RPMI8226 (cell line): Measurements from ENCODE around the gene DIS3L2.
"Not testable (repeated sequence)": the region's sequence is repeated elsewhere in the genome, so short reads cannot be mapped to it uniquely, and the experiment has no call there.

Source experiments
- DNase-seq: peaks from one replicate; pipeline ENCODE4 v3.0.0-alpha.2; 2015

The DIS3L2 gene

DNA sequence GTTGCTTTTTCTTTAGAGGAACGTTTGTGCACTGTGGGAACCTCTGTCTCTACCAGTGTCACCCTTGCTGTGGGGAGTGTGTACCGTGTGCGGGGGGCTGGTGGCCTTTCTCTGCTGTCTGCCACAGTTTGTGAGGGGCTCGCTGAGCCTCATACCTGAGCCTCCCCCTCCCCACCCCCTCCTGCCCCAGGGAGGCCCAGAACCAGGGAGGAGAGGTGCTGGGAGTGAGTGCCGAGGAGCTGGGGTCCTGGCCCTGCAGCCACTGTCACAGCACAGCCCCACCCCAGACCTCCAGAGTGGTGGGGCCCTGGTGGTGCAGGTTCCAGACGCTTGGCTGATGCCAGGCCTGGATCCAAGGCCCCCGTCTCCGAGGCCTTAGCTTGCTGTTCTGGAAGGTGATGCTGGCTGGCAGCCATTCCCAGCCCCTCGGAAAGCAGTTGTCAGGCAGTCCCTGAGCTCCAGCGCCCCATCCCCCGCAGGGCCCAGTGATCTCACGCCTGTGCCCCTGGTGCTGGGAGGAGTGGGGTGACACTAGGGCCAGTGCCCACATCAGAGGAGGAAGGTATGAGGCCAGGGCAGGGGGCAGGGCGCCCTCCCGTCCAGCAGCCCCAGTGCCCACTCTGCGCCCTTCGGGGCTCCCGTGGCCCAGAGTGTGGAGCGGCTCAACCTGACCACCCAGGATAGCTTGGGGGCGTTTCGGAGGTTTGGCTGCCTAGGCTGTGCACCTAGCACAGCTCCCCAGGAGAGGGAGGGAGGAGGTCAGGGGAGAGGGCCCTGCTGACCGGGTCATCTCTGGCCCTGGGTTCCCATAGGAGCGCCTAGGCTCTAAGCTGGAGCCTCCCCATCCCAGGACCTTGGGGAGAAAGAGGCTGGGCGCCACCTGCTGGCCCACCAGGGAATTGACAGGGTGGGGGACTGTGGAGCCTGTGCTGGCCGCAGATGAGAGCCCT, 364.1 kb downstream of the DIS3L2 start:
- DNase-seq, result no peak

DNA sequence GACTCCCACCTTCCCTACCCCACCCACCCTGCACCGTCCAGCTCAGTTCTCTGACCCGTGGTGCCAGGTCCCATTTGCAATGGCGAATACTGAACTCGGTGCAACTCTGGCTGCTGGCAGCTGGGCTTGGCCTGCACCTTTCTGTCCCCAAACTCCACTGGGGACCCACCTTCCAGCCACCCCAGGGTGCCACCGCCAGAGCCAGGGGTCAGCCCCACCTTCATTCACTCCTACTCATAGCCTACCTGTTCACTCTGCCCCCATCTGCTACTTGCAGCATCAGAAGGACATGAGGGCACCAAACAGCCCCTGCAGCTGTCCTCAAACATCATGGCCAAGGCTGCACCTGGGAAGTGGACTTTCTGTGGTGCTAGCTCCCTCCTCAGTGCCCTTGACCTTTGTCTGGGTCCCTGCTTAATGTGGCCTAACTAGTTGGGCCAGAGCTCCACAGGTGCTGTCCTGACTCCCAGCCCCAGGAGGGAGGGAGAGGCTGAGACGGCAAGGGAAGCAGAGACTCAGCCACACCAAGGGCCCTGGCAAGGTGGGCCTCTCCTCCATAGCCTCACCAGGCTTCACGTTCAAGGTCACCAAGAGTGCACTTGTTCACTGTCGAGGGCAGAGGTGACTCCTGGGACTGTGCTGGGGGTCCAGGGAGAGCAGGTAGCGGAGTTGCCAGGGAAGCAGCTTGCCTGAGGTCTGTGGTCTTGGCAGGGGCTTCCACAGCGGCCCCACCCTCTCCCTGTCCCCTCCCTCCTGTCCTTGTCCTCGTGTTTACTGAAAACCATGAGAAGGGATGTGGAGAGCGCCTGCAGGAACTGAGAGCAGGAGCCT, 365.0 kb downstream of the DIS3L2 start:
- DNase-seq, result not testable (repeated sequence)

DNA sequence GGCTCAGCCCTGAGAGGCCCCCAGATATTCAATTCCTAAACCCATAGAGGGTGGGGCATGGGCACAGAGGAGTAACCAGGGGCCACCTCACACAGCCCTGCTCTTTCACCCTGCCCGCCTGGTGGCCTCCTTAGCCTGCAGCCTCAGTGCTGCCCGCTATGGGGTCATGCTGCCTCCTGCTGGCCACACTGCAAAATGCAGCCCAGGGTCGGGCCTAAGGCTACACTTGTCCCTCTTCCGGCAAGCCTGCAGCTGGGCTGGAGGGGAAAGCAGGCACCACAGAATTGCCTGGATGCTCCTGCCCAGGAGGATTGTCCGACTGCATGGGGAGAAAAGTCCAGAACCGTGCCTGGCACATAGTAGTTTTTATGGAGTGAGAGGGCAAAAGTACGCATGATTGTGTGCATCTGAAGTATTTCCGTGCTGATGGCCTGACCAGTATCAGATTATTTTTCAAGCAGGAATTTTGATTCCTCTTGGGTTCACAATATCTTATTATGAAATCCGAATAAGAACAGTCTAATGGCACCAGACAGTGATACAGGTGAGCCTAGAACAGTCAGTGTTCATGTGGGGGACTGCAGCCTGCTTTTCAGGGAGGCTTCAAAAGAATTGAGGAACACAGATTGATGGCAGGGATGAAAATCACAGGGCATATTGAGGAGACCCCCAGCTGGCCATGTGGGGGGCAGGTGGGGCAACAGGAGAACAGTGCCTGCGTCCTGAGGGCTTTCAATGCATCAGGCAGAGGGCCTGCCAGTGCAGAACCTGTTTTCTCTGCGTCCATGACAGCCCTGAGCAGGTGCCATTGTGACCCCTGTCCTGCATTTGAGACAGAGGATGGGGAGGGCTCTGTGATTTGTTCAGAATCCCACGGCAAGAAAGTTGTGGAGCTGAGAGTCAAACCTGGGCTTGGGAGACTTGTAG, 365.9 kb downstream of the DIS3L2 start:
- DNase-seq, result peak; percentile 49

DNA sequence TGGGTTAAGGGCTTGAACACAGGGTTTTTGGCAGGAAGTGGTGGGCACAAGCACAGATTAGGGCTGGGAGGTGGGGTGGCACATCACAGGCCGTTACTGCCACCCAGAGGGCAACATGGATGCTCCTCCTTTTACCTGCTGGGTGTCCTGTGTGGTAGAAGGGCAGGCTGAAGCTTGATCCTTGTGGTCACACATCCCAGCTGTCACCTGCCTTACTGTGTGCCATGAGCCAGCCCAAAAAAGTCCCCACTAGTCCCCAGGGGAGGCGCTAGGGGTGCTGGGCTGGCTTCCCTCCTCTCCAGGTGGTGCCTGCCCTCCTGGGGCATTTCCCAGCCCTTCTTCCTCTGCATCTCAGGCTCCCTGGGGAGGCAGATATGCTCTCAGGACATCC, 366.5 kb downstream of the DIS3L2 start:
- DNase-seq, result no peak

DNA sequence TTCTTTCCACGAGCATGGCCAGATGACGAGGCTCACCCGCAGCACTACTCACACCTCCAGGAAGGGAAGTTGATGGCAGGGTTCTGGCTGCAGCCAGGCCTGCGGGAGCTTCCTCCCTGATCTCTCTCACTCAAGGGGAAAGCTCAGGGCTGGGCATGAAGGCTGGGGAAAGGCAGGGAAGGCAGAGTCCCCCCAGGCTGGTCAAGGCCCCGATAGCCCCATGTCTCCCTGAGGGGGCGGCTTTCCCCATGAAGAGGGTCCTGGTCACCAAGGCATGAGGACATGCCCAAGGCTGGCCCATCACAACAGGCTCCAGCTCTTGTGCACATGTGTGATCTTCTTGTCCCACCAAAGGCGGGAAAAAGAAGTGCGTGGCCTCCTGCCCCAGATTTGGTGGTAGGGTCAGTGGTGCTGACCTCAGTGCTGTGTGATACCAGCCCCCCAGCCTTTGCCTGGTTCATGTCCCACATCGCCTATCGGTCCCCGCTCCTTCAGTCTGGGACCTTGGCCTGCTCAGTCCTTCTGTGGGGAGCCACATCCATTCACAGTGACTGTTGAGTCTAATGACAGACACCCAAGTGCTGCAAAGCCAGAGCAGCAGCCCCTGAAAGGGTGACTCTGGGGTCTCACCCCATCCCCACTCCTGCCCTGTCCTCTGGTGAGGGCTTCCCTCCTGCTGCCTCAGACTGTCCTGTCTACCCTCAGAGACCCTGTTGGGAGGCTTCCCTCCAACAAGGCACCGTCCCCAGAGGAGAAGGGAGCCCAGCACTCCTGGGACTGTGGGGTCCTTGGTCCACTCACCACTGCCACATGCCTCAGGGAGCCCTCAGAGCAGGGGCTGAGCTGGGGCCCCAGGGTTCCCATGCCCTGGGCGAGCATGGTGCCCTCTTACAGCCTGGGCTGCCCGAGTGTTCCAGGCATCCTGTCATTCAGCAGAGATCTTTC, 367.3 kb downstream of the DIS3L2 start:
- no peak for DNase-seq

DNA sequence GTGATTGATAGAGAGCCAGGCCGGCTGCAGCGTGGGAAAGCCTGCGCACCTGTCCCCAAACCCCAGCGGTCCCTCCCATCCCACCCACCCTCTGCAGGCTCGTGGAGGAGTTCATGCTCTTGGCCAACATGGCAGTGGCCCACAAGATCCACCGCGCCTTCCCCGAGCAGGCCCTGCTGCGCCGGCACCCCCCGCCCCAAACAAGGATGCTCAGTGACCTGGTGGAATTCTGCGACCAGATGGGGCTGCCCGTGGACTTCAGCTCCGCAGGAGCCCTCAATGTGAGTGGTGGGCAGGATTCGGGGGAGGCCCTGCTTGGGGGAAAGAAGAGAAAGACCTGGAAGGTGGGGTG, 368.2 kb downstream of the DIS3L2 start:
- no peak for DNase-seq

DNA sequence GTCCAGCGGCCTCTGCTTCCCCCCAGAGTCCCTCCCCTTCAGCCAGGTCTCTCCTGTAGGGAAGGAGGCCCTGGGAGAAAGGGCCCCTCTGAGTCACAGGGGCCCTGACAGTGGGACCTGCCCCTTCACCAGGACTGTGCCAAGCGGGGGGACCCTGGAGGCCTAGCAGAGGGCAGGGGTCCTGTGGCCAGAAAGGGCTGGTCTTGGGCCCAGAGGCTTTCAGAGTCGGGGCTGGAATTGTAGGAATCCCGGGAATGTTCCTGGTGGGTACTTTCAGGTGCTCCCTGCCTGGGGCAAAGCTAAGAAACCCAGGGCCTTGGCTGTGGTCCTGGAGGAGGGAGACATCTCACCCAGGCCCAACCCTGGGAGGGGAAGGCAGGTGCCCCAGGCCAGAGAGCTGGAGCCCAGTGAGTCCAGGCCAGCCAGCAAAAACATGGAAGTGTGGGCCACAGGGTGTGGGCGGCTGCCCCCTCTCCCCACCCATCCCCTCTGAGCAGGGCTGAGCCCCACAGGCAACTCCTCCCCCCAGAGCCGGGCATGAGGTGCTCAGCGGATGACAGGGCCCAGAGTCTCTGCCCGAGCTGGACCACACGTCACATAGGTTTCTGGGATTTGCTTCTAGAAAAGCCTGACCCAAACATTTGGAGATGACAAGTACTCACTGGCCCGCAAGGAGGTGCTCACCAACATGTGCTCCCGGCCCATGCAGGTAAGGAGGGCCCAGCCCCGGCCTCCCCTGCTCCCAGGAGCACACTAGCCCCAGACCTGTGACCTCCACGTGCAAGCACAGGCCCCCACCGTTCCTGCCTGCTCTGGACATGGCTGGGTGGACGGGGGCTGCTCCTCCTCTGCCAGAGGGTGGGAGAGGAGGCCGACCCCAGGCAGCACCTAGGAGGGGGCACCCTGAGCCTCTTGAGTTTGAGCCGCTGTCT, 368.8 kb downstream of the DIS3L2 start:
- DNase-seq, result no peak

DNA sequence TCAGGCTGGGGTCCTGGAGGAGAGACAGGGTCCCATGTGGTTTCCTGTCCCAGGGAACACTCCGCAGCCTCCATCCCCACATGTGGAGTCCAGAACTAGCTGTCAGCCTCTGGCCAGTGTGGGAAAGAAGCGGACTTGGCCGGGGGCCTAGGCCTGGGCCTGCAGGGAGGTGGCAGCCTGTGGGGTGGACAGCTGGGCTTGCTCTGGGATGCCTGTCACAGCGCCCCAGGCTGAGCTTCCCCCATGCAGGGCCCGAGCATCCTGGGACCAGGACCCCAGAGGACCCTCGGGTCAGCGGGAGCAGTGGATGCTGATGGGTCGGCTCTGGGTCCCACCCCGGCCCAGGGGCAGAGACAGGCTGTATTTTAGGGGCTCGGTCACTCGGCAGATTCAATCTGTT, 369.5 kb downstream of the DIS3L2 start:
- not testable (repeated sequence) for DNase-seq

DNA sequence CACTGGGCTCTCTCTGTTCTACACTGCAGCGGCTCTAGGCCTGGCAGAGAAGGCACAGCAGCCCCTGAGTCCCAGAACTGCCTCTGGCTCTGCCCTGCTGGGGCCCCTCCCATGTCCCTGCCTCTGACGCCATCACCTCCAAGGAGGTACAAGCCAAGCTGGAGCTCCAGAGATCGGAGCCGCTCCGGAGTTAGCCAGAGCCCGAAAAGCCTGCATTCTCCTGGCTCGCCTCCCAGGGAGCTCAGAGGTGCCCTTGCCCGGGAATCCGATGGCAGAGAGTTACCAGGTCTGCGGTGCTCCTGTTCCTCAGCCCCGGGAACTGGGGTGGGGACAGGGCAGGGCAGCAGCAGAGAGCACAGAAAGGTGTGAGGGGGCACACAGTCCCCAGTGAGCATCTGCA, 370.1 kb downstream of the DIS3L2 start:
- DNase-seq, result not testable (repeated sequence)

DNA sequence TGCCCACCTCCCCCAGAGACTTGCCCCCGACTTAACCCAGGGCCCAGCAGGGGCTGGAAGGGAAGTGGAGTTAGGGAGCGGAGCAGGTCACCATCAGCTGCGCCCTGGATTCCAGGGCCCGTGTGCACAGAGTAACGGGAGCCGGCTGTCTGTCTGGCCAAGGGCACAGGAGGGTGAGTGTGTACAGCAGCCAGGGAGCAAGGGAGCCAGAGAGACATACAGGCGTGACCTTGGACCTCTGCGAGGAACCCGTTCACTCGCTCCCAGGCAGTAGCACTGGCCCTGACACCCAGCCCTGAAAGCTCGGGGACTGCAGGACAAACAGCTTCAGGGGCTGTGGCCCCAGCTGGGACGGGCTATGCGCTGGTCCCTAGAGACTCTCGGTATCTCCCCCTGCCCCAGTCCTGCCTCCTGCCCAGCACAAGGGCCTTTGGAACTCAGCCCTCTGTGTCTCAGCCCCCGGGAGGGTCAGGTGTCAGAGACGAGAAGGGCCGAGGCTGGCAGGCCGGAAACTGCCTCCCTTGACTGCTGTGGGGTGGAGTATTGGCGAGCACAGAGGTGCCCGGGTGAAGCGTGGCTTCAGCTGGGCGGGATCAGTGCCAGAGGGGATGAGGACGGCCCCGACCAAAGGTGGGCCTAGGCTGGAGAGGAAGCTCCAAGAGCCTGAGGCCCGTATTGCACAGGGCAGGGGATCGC, 370.9 kb downstream of the DIS3L2 start:
- not testable (repeated sequence) for DNase-seq

DNA sequence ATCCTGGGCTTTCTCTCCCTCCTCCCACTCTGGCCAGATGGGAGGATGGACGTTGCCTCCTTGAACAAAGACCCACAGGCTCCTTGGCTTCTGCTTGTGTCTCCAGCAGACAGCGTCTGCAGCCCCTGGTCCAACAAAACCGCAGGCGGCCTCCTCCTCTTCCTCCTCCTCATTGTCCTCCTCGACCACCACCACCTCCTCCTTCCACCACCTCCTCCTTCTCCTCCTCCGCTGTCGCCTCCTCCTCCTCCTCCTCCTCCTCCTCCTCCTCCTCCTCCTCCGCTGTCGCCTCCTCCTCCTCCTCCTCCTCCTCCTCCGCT, 371.4 kb downstream of the DIS3L2 start:
- no peak for DNase-seq

DNA sequence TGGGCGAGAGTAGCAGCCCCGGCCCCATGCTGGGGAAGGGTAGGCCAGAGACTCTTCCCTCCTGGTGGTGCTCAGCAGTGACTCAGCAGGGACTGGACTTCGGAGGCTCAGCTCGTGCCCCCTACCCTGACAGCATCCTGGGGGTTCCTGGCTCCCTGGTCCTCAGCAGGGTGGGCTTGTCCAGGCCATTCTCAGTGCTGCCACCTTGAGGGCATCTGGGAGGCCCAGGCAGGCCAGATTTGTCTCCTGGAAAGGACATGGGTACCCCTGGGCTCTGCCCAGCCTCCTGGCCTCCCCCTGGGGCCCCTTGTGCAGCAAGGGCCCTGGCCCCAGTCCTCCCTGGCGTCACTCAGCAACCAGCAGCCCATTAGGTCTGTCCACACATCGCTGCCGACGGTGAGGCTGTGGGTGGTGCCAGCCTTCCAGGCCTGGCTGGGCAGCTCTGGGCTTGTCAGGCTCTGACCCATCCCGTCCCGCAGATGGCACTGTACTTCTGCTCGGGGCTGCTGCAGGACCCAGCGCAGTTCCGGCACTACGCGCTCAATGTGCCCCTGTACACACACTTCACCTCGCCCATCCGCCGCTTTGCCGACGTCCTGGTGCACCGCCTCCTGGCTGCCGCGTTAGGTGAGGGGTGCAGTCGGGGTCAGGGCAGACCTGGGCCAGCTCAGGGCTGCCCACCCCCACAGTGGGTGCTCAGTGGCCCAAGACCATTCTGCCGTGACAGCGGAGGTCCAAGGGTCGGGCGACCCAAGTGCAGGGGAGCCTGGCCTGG, 372.0 kb downstream of the DIS3L2 start:
- DNase-seq, result no peak

DNA sequence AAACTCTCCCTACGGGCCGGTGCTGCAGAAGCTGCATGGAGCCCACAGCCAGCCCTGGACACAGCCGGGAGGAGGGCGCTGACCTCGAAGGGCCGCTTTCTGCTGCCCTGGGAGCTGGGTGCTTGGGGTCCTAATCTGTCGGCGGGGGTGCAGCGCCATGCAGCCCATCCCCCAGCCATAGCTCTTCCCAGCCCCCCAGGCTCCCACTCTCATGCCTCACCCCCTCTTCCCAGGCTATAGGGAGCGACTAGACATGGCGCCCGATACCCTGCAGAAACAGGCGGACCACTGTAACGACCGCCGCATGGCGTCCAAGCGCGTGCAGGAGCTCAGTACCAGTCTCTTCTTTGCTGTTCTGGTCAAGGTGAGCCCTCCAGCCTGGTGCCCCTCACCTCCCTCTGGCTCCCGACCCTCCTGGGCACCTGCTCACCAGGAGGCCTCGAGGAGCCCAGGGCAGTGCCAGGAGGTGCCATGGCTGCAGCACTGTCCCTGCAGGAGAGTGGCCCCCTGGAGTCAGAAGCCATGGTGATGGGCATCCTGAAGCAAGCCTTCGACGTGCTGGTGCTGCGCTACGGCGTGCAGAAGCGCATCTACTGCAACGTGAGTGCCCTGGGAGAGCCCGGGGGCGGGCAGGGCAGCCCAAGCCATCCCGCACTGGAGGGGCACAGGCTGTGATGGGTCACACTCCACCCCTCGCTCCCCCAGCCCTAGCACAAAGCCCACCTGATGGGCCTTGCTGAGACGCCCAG, 372.8 kb downstream of the DIS3L2 start:
- DNase-seq, result not testable (repeated sequence)

DNA sequence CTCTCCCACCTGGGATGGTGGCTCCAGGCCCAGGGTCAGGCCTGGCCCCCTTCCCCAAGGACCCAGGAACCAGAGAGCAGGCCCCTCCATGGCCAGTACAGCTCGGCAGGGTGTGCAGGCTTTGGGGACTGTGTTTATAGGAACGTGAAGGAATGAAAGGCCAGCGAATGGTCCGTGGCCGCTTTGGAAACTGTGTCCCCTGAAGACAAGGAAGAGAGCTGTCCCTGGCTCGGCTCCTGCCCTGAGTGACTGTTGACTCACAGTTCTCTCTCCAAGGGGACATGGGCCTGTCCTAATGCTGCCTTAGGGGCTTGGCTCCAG, 373.3 kb downstream of the DIS3L2 start:
- DNase-seq, result not testable (repeated sequence)

DNA sequence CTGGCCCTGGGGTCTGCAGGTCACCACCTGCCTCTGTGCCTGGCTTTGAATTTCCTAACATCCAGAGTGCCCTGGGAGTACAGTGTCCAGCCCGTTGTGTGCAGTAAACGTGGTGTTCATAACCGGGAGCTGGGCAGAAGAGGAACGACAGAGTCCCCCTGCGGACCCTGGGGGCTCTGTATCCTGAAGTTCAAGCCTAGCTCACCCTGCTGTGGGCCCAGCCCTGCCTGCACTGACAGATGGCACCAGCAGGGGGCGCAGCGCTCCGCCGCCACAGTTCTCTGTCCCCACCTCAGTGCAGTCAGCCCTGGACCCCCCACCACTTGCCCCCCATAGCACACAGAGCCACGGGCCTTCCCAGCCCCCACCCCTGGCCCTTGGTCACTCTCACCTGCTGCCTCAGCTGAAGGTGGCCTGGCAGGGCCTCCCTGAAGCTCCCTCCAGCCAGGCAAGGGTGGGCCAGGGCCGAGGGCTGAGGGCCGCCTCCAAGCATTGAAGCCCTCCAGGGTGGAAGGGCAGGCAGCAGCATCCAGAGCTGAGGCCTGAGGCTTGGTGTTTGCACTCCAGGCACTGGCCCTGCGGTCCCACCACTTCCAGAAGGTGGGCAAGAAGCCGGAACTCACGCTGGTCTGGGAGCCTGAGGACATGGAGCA, 373.8 kb downstream of the DIS3L2 start:
- not testable (repeated sequence) for DNase-seq

DNA sequence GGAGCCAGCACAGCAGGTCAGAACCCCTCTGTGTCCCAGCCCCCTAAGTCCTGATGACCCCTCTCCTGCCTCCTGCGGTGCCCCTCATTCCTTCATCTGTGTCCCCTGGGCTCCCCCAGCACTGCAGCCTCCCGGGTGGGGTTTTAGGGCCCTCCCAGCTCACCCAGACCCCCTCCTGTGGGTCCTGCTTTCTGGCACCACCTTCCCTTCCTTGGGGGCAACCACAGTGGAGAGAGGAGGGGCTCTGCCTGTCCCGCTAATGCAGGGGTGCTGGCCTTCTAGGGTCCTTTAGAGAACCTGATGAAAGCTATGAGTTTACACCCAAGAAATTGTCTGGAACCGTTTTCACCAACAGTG, 374.3 kb downstream of the DIS3L2 start:
- no peak for DNase-seq

DNA sequence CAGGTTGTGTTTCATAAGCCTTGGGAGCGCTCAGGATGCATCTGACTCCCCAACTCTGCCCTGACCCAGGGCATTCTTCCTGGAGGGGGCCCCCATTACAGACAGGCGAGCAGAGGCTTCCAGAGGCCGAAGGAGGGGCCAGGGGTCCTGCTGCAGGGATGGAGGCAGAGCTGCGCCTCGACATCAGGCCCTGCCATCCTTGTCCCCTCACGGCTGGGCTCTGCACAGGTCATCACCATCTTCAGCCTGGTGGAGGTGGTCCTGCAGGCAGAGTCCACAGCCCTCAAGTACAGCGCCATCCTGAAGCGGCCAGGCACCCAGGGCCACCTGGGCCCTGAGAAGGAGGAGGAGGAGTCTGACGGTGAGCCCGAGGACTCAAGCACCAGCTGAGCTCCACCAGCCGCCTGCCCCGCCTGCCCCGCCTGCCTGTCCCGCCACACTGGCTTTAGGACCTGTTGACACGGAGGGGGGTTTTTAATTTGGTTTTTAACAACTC, 374.8 kb downstream of the DIS3L2 start:
- DNase-seq, result no peak
